Type B pancreatic cell (in vitro differentiated cells): Measurements from ENCODE around the gene CHMP1B. TPM values are rescaled to one million over a fixed set of nuclear protein-coding genes. Genes with fewer than 3 reads are reported as not detected.

ENCODE experiments used
- DNase-seq: peaks from one replicate; pipeline ENCODE4 v3.0.0; 2021; ENCODE audit warnings: mixed read lengths; ENCODE audit not compliant: unreplicated experiment; ENCODE audit errors: extremely low spot score
- H3K27ac Mint-ChIP-seq: 2 replicates; pipeline ENCODE4 v1.8.0; 2021; ENCODE audit warnings: mild to moderate bottlenecking, mixed read lengths
- H3K27me3 Mint-ChIP-seq: 2 replicates; pipeline ENCODE4 v1.8.0; 2021; ENCODE audit warnings: mixed read lengths
- H3K36me3 Mint-ChIP-seq: 2 replicates; pipeline ENCODE4 v1.8.0; 2021; ENCODE audit warnings: mixed read lengths
- H3K4me1 Mint-ChIP-seq: one replicate; pipeline ENCODE4 v1.8.0; 2021; ENCODE audit warnings: mixed read lengths; ENCODE audit not compliant: unreplicated experiment
- H3K4me3 Mint-ChIP-seq: 2 replicates; pipeline ENCODE4 v1.8.0; 2021; ENCODE audit warnings: mild to moderate bottlenecking, mixed read lengths
- H3K9me3 Mint-ChIP-seq: 2 replicates; pipeline ENCODE4 v1.8.0; 2021; ENCODE audit warnings: mixed read lengths
- CTCF ChIP-seq: fragments of 200-600 bp; sonication (generic); conservative IDR thresholded peaks from 2 replicates; pipeline ENCODE4 v1.5.0; 2021; ENCODE audit warnings: antibody characterized with exemption, mild to moderate bottlenecking
- total RNA-seq: library from RNA; stranded (reverse); gene quantifications from 2 replicates; pipeline ENCODE4 v1.2.1, GENCODE V29; 2021; ENCODE audit warnings: low replicate concordance

CHMP1B gene
- total RNA-seq, 1 donor from 2014 or later, result 41.4 TPM

- peaks cover 42% of the 10 kb centered on the region for H3K4me1 Mint-ChIP-seq
- H3K27ac Mint-ChIP-seq, result peak overlapping the region; percentile 79
- no peaks in the 10 kb centered on the region for H3K27me3 Mint-ChIP-seq
- DNase-seq, result peak; percentile 27
- H3K9me3 Mint-ChIP-seq, result no peaks in the 10 kb centered on the region
- peak overlapping the region; percentile 30 for H3K4me3 Mint-ChIP-seq
- TF ChIP-seq CTCF, result no peak
- H3K36me3 Mint-ChIP-seq, result no peaks in the 10 kb centered on the region
These were observed 8.1 kb downstream of the CHMP1B start for GRCh38 chr18:11859282-11859830.

GRCh38 chr18:11859903-11860407 is 8.7 kb downstream of the CHMP1B start:
- Mint-ChIP-seq H3K4me1 (peaks cover 42% of the 10 kb centered on the region), H3K4me3 (no peak overlapping the region), H3K9me3 (no peaks in the 10 kb centered on the region), H3K27me3 (no peaks in the 10 kb centered on the region), H3K36me3 (peaks cover 2% of the 10 kb centered on the region), H3K27ac (peak overlapping the region; percentile 79)
- peak; percentile 43 for TF ChIP-seq CTCF
- peak; percentile 48 for DNase-seq

- Mint-ChIP-seq H3K36me3 (peaks cover 5% of the 10 kb centered on the region), H3K27ac (peak overlapping the region; percentile 79), H3K27me3 (no peaks in the 10 kb centered on the region), H3K9me3 (no peaks in the 10 kb centered on the region), H3K4me3 (no peak overlapping the region), H3K4me1 (peaks cover 42% of the 10 kb centered on the region)
- no peak for TF ChIP-seq CTCF
- DNase-seq, result peak; percentile 59
These were observed 9.6 kb downstream of the CHMP1B start for GRCh38 chr18:11860594-11861450.

GRCh38 chr18:11861583-11862288 is 10.5 kb downstream of the CHMP1B start:
- no peaks in the 10 kb centered on the region for H3K9me3 Mint-ChIP-seq
- H3K4me3 Mint-ChIP-seq, result peak overlapping the region; percentile 12
- H3K36me3 Mint-ChIP-seq, result peaks cover 5% of the 10 kb centered on the region
- H3K27ac Mint-ChIP-seq, result peak overlapping the region; percentile 67
- DNase-seq, result peak; percentile 52
- peaks cover 42% of the 10 kb centered on the region for H3K4me1 Mint-ChIP-seq
- H3K27me3 Mint-ChIP-seq, result no peaks in the 10 kb centered on the region
- TF ChIP-seq CTCF, result no peak

- Mint-ChIP-seq H3K4me3 (no peak overlapping the region), H3K36me3 (peaks cover 5% of the 10 kb centered on the region), H3K4me1 (peaks cover 36% of the 10 kb centered on the region), H3K9me3 (no peaks in the 10 kb centered on the region), H3K27me3 (no peaks in the 10 kb centered on the region), H3K27ac (peak overlapping the region; percentile 9)
- no peak for DNase-seq
- no peak for TF ChIP-seq CTCF
These were observed 11.4 kb downstream of the CHMP1B start for GRCh38 chr18:11862468-11863137.
